Stimulated activated CD4-positive, alpha-beta T cell treated with anti-CD3 and anti-CD28 coated beads, Interleukin-1b, Interleukin-23, amount 100 ng/mL, for 4 hours (primary cell): Measurements from ENCODE around the gene SAXO2.
"Not testable (repeated sequence)": the region's sequence is repeated elsewhere in the genome, so short reads cannot be mapped to it uniquely, and the experiment has no call there.

Experiments
- DNase-seq, 2 donors: peaks; one replicate each; pipeline ENCODE4 v3.0.0-alpha.2; 2020; ENCODE audit warnings: low read depth in 2 of 2

The SAXO2 gene

DNA sequence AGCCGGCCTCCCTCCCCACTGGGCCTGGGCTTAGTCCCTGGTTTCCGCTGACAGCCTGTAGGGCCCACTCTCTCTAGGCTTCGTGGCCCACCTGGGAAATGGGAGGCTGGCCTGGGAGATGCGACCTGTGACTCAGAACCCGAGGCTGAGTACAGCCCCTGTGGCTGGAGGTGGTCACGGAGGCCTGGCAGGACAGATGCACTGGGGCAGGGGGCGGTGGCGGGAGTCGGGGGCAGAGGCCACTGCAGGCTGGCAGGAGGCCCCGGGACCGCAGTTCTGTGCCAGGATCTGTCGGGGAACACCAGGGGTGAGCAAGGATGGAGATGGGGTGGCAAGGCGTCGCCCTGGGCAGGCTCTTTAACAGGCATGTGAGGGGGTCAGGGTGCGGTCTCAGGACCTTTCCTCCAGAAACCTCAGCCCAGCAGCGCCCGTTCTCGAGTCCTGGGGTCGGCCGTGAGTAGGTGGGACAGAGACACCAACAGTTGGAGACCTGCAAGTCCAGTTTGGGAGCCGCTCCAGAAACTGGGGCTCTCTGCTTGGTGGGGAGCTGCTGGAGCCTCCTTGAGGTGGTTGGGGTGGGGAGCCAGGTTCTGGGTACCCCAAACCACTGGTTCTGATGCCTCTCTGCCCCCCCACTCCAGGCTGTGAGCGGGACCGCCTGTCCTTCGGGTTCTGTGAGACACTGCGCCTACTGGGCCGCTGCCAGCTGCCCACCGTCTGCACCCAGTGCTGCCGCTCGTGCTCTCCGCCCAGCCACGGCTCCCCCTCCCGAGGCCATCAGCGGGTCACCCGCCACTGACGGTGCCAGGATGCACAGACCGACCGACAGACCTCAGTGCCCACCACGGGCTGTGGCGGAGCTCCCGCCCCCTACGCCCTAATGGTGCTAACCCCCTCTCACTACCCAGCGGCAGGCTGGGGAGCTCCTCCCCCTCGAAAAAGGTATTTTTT lies 71.3 kb downstream of the SAXO2 start:
- not testable (repeated sequence) for DNase-seq
